ENCODE data around the gene IL17RA.

The IL17RA gene

GRCh38 chr22:17106161-17106784 lies 21.5 kb downstream of the IL17RA start:
- DNase-seq (ENCODE audit: low spot score), result peak; percentile 64

GRCh38 chr22:17106785-17107546 lies 22.2 kb downstream of the IL17RA start:
- DNase-seq (ENCODE audit: low spot score), result no peak

- DNase-seq (ENCODE audit: low spot score), result no peak
Measured at GRCh38 chr22:17107547-17107810, 22.7 kb downstream of the IL17RA start.

GRCh38 chr22:17108256-17109112 lies 23.7 kb downstream of the IL17RA start:
- no peak for DNase-seq (ENCODE audit: low spot score)

GRCh38 chr22:17109113-17109865 lies 24.5 kb downstream of the IL17RA start:
- DNase-seq (ENCODE audit: low spot score), result no peak

GRCh38 chr22:17109976-17110375 lies 25.2 kb downstream of the IL17RA start:
- no peak for DNase-seq (ENCODE audit: low spot score)

GRCh38 chr22:17110791-17111550 lies 26.2 kb downstream of the IL17RA start:
- DNase-seq (ENCODE audit: low spot score), result no peak

GRCh38 chr22:17112491-17113042 lies 27.8 kb downstream of the IL17RA start:
- no peak for DNase-seq (ENCODE audit: low spot score)

- no peak for DNase-seq (ENCODE audit: low spot score)
Measured at GRCh38 chr22:17113600-17113999, 28.8 kb downstream of the IL17RA start.

- no peak for DNase-seq (ENCODE audit: low spot score)
Measured at GRCh38 chr22:17114173-17114897, 29.5 kb downstream of the IL17RA start.

- DNase-seq (ENCODE audit: low spot score), result no peak
Measured at GRCh38 chr22:17114898-17115235, 30.1 kb downstream of the IL17RA start.

- DNase-seq (ENCODE audit: low spot score), result no peak
Measured at GRCh38 chr22:17115236-17115635, 30.4 kb downstream of the IL17RA start.

GRCh38 chr22:17115945-17116565 lies 31.3 kb downstream of the IL17RA start:
- no peak for DNase-seq (ENCODE audit: low spot score)

- DNase-seq (ENCODE audit: low spot score), result no peak
Measured at GRCh38 chr22:17116572-17117330, 32.0 kb downstream of the IL17RA start.

- no peak for DNase-seq (ENCODE audit: low spot score)
Measured at GRCh38 chr22:17117400-17117799, 32.6 kb downstream of the IL17RA start.

GRCh38 chr22:17117890-17118289 lies 33.1 kb downstream of the IL17RA start:
- DNase-seq (ENCODE audit: low spot score), result no peak

- DNase-seq (ENCODE audit: low spot score), result no peak
Measured at GRCh38 chr22:17118342-17118741, 33.5 kb downstream of the IL17RA start.

- peak; percentile 78 for DNase-seq (ENCODE audit: low spot score)
Measured at GRCh38 chr22:17119481-17120202, 34.8 kb downstream of the IL17RA start.

GRCh38 chr22:17120281-17120680 lies 35.5 kb downstream of the IL17RA start:
- DNase-seq (ENCODE audit: low spot score), result peak; percentile 91
